NCI-H748 (cell line): ENCODE results near the gene ANKRD23.

Source experiments
- DNase-seq: peaks from one replicate; lab custom pipeline; 2025; ENCODE audit not compliant: unreplicated experiment; lab: John Stamatoyannopoulos, UW

ANKRD23 gene

DNA sequence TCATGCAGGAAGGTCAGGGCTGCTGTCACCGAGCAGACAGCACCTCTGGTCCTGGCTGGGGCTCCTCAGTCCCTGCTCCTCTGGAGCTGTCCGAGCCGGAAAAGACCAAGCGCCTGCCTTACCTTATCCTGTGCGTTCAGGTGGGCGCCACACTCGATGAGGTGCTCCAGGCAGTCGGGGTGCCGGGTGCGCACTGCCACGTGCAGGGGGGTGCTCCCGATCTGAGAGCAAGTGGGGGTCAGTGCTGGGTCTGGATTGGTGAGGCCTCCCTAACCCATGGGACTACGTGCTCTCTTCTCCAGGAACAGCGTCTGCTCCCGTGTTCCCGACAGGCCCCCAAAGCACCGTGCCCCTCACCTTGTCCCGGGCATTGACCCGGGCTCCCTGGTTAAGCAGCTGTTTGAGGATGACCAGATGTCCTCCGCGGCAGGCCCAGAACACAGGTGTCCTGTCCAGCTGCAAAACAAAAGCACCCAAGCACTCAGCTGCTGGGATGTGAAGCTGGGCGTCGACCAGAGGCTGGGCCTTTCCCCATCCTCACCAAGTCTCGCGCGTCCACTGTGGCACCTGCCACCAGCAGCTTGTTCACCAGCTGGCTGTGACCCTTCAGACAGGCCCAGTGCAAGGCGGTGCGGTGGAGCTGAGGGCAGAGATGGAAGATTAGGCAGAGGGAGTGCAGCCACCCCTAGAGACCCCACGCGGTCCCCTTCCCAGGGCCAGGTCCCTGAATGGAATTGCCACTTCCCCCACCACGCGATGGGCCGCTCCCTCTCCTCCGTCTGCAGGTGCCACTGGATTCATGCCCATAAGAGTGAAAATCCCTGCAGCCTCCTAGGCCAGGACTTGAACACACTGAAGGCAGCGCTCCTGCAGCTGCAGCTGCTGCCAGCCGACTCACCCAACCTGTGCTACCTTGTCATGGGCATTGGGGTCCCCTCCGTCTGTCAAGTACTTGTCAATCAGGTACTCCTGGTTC, 3.7 kb downstream of the ANKRD23 start:
- DNase-seq, result no peak

DNA sequence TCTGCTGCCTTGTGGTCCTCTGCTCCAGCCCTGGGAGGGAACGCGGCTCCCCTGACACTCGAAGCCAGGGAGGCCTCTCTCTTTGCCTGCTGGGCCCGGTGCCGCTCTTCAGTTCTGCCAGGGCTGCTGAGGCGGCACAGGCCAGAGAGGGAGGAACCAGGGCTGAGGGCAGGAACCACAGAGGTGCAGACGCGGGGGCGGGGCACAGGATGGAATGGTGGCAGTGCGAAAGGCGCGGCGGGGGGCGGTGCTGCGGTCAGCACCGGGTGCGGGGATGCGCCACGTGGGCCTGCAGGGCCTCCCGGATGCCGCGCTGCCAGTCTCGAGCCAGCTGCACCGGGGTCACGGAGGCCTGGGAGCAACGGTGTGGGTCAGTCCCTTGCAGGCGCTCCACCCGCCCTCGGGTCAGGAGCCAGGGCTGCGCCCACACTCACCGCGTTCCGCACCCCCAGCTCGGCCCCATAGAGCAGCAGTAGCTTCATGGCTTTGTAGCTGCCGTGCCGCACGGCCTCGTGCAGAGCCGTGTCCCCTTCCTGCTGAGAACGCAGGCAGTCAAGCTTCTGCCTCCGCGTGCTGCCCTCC, 4.4 kb downstream of the ANKRD23 start:
- DNase-seq, result no peak

DNA sequence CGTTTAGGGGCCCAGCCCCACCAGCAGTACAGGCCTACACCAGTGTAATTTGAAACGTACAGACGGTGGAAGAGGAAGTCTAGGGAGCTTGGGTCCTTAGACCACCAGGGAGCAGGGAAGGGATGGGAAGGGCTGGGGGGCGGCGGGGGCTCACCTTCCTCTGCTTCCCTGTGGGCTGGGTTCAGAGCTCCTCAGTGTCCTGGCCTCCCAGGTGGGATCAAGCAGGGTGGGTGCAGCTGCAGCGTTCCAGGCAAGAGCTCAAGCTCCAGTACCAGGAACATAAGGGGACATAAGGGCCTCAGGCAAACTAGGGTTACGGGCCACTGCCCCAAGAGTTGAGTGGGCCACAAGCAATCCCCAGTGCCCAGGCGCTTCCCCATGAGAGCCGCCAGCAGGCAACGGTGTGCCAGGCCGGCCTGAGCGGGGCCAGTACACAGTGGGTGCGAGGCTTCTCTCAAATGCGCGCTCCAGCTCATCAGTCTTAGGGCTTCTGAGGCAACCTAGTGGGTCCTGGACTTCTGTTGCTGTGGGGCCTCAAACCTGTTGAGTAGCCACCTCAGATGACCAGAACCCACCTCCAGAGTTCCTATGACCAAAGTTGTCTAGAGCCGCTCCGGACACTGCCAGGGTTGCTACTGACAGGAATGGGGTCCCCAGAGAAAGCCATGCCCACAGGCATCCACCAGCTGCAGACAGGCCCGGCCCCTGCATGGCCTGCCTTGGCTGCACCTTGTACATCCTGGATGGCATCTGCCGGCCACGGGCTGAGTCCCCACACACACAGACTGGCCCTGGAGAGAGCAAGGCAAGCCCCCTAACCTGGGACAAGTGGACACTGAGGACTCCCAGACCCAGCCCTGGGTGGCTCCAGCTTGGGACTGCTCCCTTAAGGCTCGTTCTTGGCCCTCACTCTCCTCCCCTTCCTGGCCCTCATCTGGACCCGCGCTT, 5.2 kb downstream of the ANKRD23 start:
- no peak for DNase-seq

DNA sequence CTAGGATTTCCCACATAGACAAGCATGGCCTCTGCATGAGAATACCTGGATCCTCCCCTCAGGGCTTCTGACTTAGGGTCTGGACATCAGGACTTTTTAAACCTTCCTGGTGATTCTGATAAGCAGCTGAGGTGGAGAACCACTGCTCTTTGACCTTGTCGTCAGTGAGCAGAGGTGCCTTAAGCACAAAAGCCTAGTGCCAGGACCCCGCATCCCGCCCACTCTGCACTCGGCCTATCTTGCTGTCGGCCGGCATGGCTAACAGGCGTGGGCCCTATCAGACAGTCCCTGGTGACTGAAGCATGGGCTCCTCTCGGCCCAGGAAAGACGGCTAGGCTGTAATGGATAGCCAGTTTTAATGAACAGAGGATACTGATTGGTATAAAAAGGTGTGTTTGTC, 6.2 kb downstream of the ANKRD23 start:
- no peak for DNase-seq

DNA sequence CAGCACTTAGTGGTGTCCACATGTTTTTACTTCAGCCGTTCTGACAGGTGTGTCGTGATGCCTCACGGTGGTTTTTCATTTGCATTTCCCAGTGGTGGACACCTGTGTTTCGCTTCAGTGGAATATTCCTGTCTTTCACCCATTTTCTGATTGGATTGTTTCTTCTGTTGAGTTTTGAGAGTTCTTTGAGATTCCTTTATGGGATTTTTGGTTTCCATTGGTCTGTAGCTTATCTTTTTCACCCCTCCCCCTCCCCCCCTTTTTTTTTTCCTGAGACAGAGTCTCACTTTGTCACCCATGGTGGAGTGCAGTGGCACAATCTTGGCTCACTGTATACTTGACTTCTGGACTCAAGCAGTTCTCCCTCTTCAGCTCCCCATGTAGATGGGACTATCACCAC, 8.0 kb downstream of the ANKRD23 start:
- no peak for DNase-seq

DNA sequence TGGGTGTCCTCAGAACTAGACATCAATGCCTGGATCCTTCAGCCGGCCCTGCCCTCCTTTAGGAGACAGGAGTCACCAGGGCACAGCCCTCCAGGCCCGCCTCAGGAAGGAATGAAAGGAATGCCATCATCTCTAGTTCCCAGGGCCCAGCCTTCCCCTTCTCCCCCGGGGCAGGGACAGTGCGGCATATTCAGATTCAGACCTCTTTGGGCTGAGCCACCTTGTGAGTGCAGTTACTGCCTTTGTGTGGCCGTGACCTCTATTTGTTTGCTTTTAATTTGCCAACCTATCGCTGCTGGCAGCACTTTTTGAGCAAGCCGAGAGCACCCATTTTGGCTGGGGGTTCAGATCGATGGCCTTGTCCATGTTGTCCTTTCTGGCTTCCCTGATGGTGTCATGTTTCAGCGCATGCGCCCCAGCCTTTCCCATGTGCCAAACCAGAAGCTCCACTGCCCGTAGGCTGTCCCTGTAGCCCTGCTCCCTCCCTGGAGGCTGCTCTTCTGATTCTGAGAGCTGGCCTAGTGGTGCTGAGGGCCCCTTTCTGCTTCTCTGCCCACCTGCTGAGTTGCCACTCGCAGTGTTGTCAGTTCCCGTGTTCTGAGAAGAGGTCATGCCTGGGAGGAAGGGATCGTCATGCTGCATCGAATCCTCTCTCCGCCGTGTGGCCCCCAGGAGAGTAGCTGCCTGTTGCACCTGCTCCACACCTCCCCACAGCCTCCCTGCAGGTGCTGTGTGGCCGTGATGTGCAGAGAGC, 10.9 kb downstream of the ANKRD23 start:
- DNase-seq, result peak; percentile 5

DNA sequence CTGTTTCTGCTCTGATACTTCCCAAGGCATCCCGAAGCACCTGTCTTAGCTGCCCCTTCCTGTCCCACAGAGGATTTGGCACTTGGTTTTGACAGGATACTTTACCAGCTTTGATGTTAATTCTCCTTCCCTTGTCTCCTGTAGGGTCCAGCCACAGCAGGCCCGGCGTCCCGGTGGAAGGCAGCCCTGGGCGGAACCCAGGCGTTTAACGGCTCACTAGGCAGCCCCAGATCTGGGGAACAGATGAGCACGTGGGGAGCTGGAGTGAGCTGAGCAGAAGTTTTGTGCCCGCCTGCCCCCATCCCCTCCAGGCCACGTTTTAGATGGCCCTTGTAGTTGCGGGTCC, 11.4 kb downstream of the ANKRD23 start:
- DNase-seq, result no peak

DNA sequence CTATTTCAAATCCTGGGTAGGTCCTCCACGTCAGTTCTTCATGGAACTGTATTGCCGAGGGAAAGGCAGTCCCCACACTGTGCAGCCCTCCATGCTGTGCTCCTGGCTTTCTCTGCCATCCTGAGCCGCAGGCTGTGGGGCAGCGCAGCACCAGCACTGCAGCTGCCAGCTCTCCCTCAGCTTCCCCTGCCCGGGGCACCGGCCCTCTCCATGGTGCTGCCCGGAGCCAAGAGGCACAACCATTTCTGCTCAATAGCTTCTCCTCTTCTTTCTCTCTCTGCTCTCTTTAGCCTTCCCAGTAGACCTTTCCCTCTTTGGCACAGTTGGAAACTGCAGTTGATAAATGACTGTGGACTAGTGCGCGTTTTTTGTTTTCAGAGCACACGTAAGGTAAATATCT, 12.1 kb downstream of the ANKRD23 start:
- no peak for DNase-seq

DNA sequence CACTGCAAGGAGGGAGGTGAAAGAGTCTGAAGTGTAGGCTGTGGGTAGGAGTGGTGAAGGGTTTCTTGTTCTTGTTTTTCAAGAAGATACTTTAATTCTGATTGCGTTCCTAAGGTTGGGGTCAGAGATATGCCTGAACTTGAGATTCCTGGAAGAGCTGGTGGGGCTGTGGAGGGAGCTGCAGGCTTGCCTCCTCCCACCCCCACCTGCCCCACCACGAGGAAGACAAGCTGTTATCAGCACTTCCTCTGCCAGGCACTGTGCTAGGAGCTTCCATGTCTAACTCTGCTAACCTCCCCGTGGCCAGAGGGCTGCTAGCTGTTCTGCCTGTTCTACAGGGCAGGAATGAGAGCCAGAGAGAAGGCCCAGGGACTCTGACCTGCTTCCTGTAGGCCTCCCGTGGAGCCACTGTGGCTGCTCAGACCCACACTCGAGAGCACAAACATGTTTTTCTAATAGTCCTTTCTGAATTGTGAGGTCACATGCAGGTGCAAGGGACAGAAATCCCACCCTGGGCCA, 13.7 kb downstream of the ANKRD23 start:
- no peak for DNase-seq

DNA sequence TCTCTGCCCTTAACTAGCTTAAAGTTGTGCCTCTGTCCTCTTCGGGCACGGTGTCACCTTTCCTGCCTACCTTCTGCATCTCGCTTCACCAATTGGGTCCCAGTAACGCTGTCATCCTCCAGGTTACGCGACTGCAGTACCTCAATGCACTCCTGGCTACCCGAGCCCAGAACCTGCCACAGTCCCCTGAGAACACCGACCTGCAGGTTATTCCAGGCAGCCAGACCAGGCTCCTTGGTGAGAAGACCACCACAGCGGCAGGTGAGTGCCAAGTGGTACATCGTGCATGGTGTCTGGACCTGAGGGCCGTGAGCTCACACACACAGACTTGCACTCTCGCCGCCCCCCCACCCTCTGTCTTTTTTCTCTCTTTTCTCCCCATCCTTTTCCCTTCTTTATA, 14.9 kb downstream of the ANKRD23 start:
- DNase-seq, result no peak

DNA sequence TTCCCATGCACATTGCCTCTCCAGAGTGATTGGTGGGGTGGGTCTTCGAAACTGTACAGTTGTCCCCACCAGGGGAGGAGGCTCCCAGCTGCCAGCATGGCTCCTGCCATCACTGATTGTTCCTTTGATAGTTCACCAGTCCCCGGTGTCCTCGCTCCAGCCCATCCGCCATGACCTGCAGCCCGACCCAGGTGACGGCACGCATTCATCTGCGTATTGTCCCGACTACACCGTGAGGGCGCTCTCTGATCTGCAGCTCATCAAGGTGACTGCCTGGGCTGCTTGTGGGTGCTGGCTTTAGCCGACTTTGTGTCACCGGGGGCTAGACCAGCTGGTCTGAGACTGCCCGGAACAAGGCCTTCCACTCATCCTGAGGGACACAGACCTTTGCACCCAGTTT, 15.4 kb downstream of the ANKRD23 start:
- DNase-seq, result no peak

DNA sequence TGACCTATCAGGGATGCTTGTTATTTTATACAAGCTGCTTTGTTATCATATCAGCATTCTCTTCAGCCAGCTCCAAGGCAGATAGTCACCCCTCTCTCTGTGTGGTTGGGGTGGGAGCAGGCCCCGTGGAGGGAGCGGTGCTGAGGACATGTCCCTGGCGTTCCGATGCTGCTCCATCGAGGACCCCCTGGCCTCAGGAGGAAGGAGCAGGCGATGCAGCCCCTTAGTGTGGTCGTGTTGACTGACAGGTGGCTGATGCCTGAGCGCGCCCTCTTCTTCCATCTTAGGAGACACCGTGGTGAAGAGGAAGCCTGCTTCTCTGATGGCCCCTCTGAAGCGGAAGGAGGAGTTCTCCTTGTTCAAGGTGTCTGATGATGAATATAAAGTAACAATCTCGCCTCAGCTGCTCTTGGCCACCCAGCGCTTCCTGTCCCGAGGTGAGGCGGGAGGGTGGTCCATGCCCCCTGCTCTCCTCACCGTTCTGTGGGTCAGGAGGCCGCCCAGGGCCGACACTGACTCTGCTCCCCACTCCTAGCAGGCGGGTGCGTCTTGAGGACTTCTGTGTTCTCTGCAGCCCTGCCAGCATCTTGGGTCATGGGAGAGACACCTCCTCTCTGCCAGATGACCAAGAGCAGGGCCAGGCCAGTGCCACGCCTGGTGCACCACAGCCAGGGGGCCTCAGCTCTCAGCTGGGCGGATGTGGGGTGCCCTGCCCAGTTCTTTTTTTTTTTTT, 17.1 kb downstream of the ANKRD23 start:
- no peak for DNase-seq

DNA sequence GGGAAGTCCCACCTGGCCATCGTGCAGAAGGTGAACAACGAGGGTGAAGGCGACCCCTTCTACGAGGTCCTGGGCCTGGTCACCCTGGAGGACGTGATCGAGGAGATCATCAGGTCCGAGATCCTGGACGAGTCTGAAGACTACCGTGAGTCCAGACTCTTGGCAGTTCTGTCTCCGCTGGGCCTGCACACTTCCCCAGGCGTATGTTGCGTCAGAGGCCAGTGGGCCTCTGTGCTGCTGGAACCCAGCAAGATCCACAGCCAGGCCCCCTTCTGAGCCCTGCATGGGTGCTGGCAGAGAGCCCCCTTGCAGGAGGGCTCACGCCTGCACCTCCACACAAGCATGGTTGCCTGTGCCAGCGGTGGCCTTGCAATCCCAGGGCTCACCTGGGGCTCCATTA, 18.8 kb downstream of the ANKRD23 start:
- no peak for DNase-seq

DNA sequence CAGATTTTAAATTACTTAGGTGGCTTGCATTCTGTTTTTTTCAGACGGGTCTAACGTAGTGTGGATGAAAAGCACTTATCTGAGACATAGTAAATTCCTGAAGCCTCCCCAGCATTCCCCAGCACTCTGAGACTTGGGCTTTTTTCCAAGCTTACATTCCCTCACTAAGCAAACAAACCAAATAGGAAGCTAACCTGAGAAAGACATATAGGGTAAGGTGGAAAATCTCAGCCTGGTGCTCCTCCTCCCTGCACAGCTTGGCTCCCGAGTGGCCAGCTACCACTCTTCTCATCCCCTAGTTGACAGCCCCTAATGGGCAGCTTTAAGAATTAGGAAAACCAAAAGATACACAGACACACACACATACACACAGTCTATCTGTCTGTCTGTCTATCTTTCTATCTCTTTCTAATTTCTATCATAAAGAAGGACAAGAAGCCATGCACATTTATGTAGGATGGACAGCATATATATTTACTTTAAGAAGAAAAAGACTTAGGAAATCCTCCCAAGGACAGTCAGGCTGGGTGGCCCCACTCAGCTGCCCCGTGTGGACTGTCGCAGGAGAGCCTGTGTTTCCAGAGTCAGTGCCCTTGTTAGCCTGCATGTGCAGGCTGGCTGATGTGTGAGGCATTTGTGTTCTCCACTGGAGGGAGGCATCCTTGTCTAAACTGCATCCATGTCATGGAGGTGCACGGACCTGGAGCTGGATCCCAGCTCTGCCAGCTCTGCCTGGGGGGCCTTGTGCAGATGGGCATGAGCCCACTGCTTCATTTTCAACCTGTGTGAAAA, 19.5 kb downstream of the ANKRD23 start:
- DNase-seq, result no peak

DNA sequence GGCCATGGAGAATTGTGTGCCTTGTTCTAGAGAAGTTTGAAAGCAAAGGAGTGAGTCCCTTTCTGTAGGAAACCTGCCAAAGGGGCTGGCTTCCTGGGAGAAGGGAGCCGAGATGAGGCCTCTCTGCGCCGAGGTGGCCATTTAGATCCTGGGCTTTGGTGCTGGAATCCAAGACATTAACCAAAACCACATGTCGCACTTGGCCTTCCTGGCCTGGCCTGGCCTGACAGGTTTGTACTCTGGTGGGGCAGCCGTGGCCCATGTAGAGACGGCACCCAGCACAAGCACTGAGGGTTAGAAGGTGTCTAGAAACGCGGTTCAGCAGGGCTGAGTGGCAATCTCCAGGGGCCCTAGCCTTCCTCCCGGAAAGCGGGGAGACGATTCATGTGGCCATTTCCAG, 20.6 kb downstream of the ANKRD23 start:
- DNase-seq, result no peak

DNA sequence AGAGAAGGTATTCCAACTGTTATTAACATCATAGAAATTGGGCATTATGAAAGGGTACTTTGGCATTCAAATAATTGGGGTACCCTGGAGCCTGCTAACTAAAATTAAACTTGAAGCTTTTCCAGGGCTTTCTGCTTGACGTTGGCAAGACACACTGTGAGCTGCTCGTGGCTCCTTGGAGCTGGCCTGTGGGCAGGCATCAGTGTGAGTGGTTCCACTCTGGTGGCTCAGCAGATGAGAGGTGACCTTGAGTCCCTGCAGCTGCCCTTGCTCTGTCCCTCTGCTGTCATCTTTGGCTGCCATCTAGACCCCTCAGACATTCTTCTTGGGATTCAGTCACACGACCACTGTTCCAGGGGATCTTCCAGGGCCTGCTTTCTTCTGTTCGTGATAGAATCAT, 21.0 kb downstream of the ANKRD23 start:
- DNase-seq, result no peak

DNA sequence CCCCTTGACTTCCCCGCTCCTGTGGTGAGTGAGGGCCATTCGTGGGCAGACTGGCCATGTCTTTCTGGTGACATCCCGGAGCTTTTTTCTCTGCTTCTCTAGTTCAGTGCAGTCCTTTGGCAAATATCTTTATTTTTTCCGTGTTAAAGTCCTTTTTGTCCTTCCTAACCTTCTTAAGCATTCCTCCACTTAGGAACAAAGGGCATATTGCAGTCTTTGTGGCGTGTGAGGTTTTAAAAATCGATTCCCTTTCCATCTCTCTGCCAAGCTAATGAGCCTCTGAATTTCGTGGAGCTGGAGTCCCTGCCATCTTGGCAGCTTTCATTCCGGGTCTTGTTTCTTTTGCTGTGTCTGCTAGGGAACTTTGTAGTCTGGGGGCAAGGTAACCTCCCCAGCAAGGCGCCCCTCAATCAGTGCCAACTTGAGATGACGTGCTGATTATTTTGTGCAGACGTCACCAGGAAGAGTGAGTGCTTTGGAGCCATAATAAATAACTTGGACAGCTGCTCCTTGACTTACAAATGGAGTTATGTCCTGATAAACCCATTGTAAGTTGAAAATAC, 22.6 kb downstream of the ANKRD23 start:
- no peak for DNase-seq

DNA sequence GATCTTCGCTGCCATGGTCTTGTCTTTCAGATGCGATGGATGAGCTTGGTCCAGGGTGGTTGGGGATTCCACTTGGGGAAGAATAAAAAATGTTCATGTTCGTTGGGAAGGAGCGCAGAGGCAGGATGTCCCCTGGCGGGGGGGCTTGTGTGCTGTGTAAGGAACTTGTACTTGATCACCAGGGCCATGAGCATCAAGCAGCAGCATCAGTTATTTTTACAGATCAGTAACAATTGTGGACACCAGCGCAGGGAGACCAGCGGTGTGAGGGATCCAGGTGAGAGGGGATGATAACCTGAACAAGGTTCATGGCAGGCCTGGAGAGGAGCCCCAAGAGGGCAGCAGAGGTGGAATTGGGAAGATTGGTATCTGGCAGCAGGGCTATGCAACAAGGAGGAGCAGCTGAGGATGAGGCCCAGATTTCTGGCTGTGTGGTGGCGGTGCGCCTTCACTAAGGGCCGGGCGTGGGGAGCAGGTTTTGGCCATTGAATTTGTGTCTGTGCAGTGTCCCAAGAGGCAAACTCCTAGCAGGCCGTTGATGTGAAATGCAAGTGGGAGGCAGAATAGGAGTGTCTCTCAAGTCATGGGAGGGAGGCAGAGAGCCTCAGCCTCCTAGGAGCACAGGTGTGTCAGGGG, 23.8 kb downstream of the ANKRD23 start:
- no peak for DNase-seq
